CD4-positive, alpha-beta T cell treated with Interleukin-15 for 4 hours (primary cell): Measurements from ENCODE around the gene RDH5.

Source experiments
- DNase-seq: peaks from one replicate; pipeline ENCODE4 v3.0.0-alpha.2; 2020; ENCODE audit warnings: low spot score

Gene RDH5

DNA sequence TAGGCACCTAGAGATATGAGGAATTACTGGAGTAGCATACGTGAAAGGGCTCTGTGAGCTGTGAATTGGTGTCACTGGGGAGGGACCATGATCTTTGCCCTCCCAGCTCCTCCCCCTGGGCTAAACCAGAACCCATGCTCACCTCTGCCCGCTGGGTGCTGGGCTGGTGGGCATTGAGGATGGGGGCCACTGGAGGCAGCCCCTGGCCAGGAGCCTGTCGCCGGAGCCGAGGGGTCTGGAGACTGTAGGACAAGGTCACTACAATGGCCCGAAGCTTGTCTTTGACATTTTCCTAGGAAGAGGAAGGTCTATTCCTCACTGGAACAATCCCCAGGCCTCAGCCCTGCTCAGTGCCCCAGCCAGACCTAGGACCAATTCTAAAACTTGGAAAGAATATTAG lies 24.1 kb upstream of the RDH5 start:
- no peak for DNase-seq

GRCh38 chr12:55696796-55697462 lies 23.3 kb upstream of the RDH5 start:
- no peak for DNase-seq

DNA sequence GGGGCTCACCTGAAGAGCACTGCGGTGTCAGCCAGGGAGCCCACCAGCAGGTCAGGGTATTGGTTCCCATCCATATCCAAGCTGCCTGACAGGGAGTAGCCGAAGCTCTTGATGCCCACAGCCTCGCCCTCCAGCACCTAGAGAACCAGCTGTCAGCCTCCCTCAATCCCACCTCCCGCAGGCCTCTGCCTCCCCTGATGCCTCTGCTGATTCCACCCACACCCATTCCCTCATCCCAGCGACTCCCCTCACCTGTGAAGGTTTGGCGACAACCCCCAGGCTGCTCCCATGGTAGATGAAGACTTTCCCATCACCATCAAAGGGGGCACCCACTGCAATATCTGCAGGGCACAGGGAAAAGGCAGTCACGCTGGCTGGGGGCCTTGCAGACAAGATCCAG lies 22.5 kb upstream of the RDH5 start:
- DNase-seq: no peak

DNA sequence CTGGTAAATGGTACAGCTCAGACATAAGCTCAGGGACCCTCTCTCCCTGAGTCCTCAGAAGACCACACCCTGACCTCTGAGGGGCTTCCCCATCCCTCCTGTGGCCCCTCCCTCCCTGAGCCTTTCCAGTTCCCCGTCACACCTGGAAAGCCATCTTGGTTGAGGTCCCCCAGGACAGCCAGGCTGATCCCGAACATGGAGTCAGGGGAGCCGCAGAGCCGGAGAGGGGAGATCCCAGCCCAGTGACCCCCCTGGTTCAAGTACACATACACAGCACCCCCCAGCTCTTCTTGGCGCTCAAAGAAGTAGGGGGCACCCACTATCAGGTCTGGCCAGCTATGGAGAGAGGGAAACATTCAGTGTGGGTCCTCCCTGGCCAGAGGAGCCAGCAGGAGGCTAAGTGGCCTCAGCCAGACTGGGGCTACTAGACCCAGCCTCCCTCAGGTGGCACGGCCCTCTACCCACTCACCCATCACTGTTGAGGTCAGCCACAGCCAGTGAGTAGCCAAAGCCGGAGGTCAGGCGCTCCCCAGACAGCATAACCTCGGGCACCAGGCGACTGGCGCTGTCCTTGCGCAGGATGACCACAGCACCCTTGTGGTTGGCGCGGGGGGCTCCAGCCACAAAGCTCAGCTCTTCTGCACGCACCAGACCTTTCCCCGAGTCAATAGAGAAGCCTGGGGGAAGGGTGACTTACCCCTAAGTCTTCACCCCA lies 21.8 kb upstream of the RDH5 start:
- no peak for DNase-seq

DNA sequence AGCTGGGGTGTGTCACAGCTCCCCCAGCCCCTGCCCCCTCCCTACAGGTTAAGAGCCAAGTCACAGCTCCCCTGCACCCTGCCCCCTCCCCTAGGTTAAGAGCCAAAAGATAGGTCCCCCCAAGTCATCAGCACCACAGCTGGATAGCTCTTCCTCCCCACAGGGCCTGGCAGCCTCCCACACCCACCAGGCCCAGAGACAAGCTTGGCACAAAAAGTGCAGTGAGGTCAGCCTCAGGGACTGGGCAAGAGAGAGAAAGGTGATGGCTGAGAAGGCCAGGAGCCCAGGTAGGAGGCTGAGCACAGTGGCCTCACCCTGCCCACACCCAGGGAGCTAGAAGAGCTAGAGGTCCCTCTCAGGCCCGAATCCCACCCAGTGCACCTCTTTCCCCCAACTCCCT lies 21.2 kb upstream of the RDH5 start:
- DNase-seq: no peak

DNA sequence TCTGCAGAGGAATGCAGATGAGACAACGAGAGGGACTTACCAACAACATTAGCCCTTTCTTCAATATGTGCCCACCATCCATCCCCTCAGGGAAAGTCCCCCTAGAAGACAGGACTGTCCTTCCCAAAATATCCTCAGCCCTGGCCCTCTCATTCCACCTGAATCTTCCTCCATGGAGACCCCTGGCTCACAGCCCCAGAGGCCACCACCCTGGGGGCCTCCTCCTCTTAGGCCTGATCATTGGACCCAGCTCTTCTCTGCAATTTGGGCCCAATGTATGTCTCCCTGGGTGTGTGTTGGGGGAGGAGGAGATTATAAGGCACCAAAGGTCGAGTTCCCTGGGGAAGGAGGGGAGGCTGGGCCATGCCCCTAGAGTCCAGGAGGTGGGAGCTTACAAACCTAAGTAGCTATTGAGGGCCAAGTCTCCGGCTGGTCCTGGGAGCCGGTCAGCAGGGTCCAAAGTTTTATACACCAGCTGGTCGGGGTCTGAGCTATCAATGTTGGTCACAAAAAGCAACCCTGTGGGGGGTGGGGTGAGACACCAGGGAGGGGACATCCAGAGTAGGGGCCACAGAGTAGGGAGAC lies 20.6 kb upstream of the RDH5 start:
- no peak for DNase-seq

GRCh38 chr12:55700255-55701018 lies 19.8 kb upstream of the RDH5 start:
- no peak for DNase-seq

GRCh38 chr12:55702861-55703260 lies 17.3 kb upstream of the RDH5 start:
- no peak for DNase-seq

DNA sequence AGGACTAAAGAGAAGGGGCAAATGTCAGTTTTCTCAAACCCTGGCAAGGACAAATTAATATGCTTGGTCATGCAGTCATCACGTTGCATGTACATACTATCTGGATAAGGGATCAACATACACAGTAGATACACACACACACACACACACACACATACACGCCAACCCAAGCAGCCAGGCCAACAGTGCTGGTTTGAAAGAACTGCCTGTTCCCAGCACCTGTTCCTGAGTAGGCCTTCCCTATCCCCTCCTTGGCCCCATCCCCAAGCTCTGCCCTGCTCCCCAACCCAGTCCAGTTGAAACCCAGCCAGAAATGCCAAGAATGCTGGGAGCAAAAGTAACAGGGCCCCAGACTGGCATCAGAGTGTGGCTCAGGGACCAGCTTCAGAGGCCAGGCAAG lies 16.9 kb upstream of the RDH5 start:
- no peak for DNase-seq

DNA sequence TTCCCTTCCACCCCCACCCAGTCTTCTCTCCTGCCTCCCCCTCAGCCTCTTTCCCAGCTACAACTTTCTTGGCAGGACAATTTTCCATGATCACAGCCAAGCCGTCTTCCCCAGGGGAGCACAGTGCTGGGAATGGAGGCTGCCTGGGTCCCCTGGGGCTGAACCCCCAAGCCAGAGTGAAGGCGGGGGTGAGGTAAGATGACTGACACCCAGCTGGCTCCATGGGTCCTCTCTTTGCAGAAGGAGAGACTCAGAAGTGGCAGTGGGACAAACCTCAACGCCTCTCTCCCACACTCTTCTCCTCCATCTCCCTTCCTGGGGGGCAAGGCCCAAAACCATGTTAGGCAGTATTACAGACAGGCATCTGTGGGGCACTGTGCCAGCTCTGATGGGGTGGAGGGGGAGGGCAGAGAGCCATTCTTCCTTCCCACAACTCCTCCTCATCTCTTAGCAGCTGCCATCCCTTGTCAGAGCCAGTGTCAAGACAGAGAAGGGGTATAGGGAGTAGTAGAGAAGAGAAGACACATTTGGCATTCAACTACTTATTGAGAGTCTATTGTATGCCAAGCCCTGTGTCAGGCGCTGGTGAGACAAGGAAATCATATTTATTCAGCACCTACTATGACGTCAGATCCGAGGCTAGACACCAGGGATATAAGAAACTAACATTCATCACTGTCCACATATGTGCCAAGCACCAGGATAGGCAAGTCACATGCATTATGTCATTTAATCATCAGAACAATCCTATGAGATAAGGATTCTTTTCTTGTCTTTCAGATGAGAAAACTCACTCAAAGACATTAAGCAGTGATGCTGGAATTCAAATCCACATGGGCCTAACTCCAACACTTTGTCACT lies 16.1 kb upstream of the RDH5 start:
- no peak for DNase-seq

DNA sequence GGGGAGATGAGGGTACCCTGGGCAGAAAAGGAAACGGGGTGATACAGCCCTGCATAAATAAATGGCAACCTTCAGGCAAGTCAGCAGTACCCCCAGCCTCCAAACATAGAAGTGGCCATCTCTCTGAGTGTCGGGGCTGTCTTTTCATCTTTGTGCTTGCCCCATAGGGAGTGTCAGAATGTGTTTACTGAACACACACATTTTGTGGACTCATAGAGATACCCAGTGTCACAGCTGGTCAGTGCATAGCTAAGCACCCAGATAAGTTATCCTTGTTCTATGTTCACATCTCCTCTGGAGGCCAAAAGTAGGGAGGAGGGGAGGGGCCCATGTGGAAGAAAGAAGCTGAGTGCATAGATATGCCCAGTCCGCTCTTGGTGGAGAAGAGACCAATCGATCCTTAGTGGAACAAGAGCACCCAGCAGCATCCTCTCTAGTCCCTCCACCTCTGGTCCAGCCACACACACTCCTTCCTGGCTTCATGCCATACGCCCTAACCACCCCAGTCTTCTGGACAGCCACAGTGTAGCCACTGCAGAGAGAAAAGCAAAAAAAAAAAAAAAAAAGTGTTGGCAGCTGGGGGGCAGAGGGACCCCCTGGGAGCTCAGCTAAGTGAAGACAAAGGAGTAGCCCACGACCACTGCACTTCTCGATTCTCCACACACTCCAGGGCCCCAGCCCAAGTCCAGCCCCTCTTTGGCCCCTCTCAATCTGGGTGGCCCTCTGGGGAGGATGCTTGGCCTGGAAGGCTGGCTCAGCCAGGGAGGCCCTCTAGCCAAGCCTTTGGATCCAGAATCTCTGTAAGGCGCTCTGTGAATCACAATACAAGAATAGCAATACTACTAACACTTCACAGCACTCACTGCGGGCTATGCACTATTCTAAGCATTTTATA lies 15.1 kb upstream of the RDH5 start:
- DNase-seq: no peak

- no peak for DNase-seq
Observed at GRCh38 chr12:55705782-55706402, 14.3 kb upstream of the RDH5 start.

GRCh38 chr12:55706568-55707218 lies 13.5 kb upstream of the RDH5 start:
- DNase-seq: no peak

- no peak for DNase-seq
Observed at GRCh38 chr12:55707219-55707671, 12.9 kb upstream of the RDH5 start.

- DNase-seq: peak; percentile 41
Observed at GRCh38 chr12:55707841-55708694, 12.1 kb upstream of the RDH5 start, which contains the start of gene ITGA7. Gene ITGA7, minus strand, starts transcription at chr12:55707904. Its CDS starts 222 bp downstream, at chr12:55707682.

GRCh38 chr12:55708695-55709233 lies 11.4 kb upstream of the RDH5 start:
- no peak for DNase-seq

DNA sequence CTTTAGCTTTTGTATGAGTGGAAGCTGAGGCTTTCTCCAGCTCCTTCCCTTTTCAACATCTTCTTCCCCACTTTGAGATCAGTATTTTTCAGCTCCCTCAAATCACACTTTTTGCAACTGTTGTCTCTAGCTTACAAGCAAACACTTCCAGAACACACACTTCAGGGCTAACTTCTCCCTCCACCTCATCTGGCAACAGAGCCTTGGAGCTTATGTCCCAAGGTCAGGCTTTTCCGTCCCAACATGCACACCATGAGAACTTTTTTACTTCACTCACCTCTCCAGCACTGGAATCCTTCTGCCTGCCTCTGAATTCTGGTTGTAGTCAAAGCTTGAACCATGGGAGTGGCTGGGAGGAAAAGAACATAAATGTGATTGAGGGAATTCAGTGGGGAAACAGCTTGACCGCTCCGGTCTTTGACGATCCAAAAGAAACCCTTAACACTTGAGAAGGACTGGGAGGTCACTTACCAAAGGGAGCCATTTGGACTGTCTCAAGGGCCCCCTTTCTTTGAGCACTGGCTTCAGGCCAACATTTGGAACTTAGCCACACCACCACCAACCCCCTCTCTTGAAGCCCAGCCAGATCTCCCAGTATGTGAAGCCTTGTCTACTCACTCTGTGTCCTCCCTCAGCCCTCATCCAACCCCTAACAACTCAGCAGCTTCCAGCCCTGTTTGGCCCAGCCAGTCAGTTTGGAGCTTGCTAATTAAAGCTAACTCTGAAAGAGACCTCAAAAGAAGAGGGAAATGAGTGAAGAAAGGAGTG lies 8.2 kb upstream of the RDH5 start:
- DNase-seq: no peak
